A549 (cell line): Measurements from ENCODE around the gene RFX1. TPM values are rescaled to one million over a fixed set of nuclear protein-coding genes. Genes with fewer than 3 reads are reported as not detected.

Experiments
- ATOH8 ChIP-seq: fragments of 250-450 bp; sonication (Bioruptor Pico); IDR thresholded peaks from 2 replicates; pipeline ENCODE4 v1.5.0; 2020; ENCODE audit warnings: low read depth, mild to moderate bottlenecking, moderate library complexity
- BCL3 ChIP-seq: fragments of >200 bp; sonication (Bioruptor Twin); formaldehyde crosslinking; IDR thresholded peaks from 3 replicates; pipeline ENCODE4 v1.6.1; 2016
- BHLHE40 ChIP-seq: IDR thresholded peaks from 2 replicates; pipeline ENCODE4 v1.6.1; 2012; ENCODE audit warnings: low read depth, low read length, inconsistent platforms
- CBX8 ChIP-seq: fragments of 200-600 bp; sonication (generic); IDR thresholded peaks from 2 replicates; pipeline ENCODE4 v1.6.1; 2016
- CHD2 ChIP-seq: fragments of 150-350 bp; IDR thresholded peaks from 2 replicates; pipeline ENCODE4 v1.6.1; 2014; ENCODE audit warnings: low read length; ENCODE audit not compliant: partially characterized antibody
- CHD4 ChIP-seq: fragments of 200-600 bp; sonication (generic); IDR thresholded peaks from 2 replicates; pipeline ENCODE4 v1.6.1; 2016; ENCODE audit warnings: antibody characterized with exemption, mild to moderate bottlenecking, borderline replicate concordance
- EHF ChIP-seq: fragments of 250-450 bp; sonication (Bioruptor Pico); IDR thresholded peaks from 2 replicates; pipeline ENCODE4 v1.5.0; 2020; ENCODE audit warnings: mild to moderate bottlenecking
- ELK1 ChIP-seq: fragments of 150-350 bp; IDR thresholded peaks from 2 replicates; pipeline ENCODE4 v1.6.1; 2014; ENCODE audit warnings: low read depth, mild to moderate bottlenecking, low read length
- FOSB ChIP-seq: fragments of 250-450 bp; sonication (Bioruptor Pico); IDR thresholded peaks from 2 replicates; pipeline ENCODE4 v1.5.0; 2020; ENCODE audit warnings: mild to moderate bottlenecking, moderate library complexity
- FOSL2 ChIP-seq, 2 experiments: fragments of 450-650 bp in 1 of 2; fragments of >200 bp in 1 of 2; sonication (Bioruptor Twin) in 1 of 2; formaldehyde crosslinking; IDR thresholded peaks; 2 replicates each; pipeline versions ENCODE4 v1.5.0 to v1.6.1; 2016 to 2020; ENCODE audit warnings: mild to moderate bottlenecking in 1 of 2, moderate library complexity in 1 of 2
- FOXS1 ChIP-seq: fragments of 250-450 bp; sonication (Bioruptor Pico); IDR thresholded peaks from 2 replicates; pipeline ENCODE4 v1.5.0; 2020; ENCODE audit warnings: mild to moderate bottlenecking, moderate library complexity
- HES2 ChIP-seq: fragments of >200 bp; sonication (Bioruptor Twin); formaldehyde crosslinking; IDR thresholded peaks from 2 replicates; pipeline ENCODE4 v1.6.1; 2016
- HEYL ChIP-seq: fragments of 250-450 bp; sonication (Bioruptor Pico); IDR thresholded peaks from 2 replicates; pipeline ENCODE4 v1.8.0; 2021; ENCODE audit warnings: mild to moderate bottlenecking, moderate library complexity
- HOXA7 ChIP-seq: fragments of 250-450 bp; sonication (Bioruptor Pico); IDR thresholded peaks from 2 replicates; pipeline ENCODE4 v1.5.0; 2020; ENCODE audit warnings: mild to moderate bottlenecking, moderate library complexity
- HOXB13 ChIP-seq: fragments of 250-450 bp; sonication (Bioruptor Pico); IDR thresholded peaks from 2 replicates; pipeline ENCODE4 v1.5.0; 2020; ENCODE audit warnings: low read depth, mild to moderate bottlenecking, moderate library complexity
- HOXB5 ChIP-seq: fragments of 250-450 bp; sonication (Bioruptor Pico); IDR thresholded peaks from 2 replicates; pipeline ENCODE4 v1.5.0; 2020; ENCODE audit warnings: mild to moderate bottlenecking, moderate library complexity
- JUN ChIP-seq, 2 experiments: fragments of >200 bp; sonication (Bioruptor Twin); formaldehyde crosslinking; IDR thresholded peaks; 2 replicates in 1 of 2; 3 replicates in 1 of 2; pipeline ENCODE4 v1.6.1; 2016 to 2017
- KDM5A ChIP-seq: fragments of 200-600 bp; sonication (generic); IDR thresholded peaks from 2 replicates; pipeline ENCODE4 v1.6.1; 2016; ENCODE audit warnings: antibody characterized with exemption, mild to moderate bottlenecking
- MAFK ChIP-seq: fragments of 450-650 bp; IDR thresholded peaks from 2 replicates; pipeline ENCODE4 v1.6.1; 2014; ENCODE audit not compliant: partially characterized antibody
- MAZ ChIP-seq: fragments of 150-350 bp; IDR thresholded peaks from 2 replicates; pipeline ENCODE4 v1.6.1; 2014; ENCODE audit warnings: antibody characterized with exemption, low read depth, low read length, borderline replicate concordance
- NPAS2 ChIP-seq: fragments of 250-450 bp; sonication (Bioruptor Pico); IDR thresholded peaks from 2 replicates; pipeline ENCODE4 v1.8.0; 2022; ENCODE audit warnings: mild to moderate bottlenecking, moderate library complexity, borderline replicate concordance
- NR3C1 ChIP-seq: fragments of >200 bp; sonication (Bioruptor Twin); formaldehyde crosslinking; IDR thresholded peaks from 3 replicates; pipeline ENCODE4 v1.6.1; 2017
- PHF8 ChIP-seq: fragments of 200-600 bp; sonication (generic); IDR thresholded peaks from 2 replicates; pipeline ENCODE4 v1.6.1; 2016; ENCODE audit warnings: low read depth, mild to moderate bottlenecking, antibody characterized with exemption, moderate library complexity, borderline replicate concordance
- RAD21 ChIP-seq, 2 experiments: fragments of >200 bp in 1 of 2; sonication (Bioruptor Twin) in 1 of 2; formaldehyde crosslinking in 1 of 2; IDR thresholded peaks in 1 of 2; conservative IDR thresholded peaks in 1 of 2; 2 replicates in 1 of 2; 3 replicates in 1 of 2; pipeline ENCODE4 v1.6.1; 2012 to 2018; ENCODE audit warnings: inconsistent platforms in 1 of 2
- REST ChIP-seq: fragments of 200-600 bp; sonication (generic); IDR thresholded peaks from 2 replicates; pipeline ENCODE4 v1.6.1; 2016; ENCODE audit warnings: antibody characterized with exemption, mild to moderate bottlenecking, moderate library complexity
- SREBF2 ChIP-seq: fragments of 450-650 bp; IDR thresholded peaks from 2 replicates; pipeline ENCODE4 v1.6.1; 2014; ENCODE audit warnings: mild to moderate bottlenecking, moderate library complexity
- TFCP2L1 ChIP-seq: fragments of 250-450 bp; sonication (Bioruptor Pico); IDR thresholded peaks from 2 replicates; pipeline ENCODE4 v1.5.0; 2021; ENCODE audit warnings: mild to moderate bottlenecking
- TP53 ChIP-seq: fragments of 250-450 bp; sonication (Bioruptor Pico); IDR thresholded peaks from 2 replicates; pipeline ENCODE4 v1.5.0; 2021; ENCODE audit warnings: mild to moderate bottlenecking, moderate library complexity
- ZNF302 ChIP-seq: fragments of 250-450 bp; sonication (Bioruptor Pico); IDR thresholded peaks from 2 replicates; pipeline ENCODE4 v1.9.0; 2021; ENCODE audit warnings: inconsistent platforms, mild to moderate bottlenecking, moderate library complexity
- polyA plus RNA-seq, 4 experiments: library from polyadenylated mRNA; depleted of rRNA in 3 of 4; stranded (reverse); fragments of >200 nt; fragmentation: RNase III in 1 of 4; extraction: RNeasy Plus Mini Kit Qiagen cat#74134 plus additional on column Dnase treatment in 1 of 4; gene quantifications; 2 replicates in 3 of 4; 3 replicates in 1 of 4; pipeline ENCODE4 v1.2.3, GENCODE V29; 2011 to 2017

RFX1 gene
- polyA plus RNA-seq, 2 of the 4 experiments (the other 2 are of a cell fraction), result 0.57 to 5.4 TPM

- no peak for TF ChIP-seq HEYL (CRISPR knock-in tag)
- TF ChIP-seq MAFK, result no peak
- no peak for TF ChIP-seq FOXS1 (CRISPR knock-in tag)
- TF ChIP-seq CHD2, result no peak
- no peak for TF ChIP-seq HOXA7 (CRISPR knock-in tag)
- no peak for TF ChIP-seq FOSL2 (IDR thresholded peaks at IDR 0.05)
- no peak for TF ChIP-seq FOSL2 (CRISPR knock-in tag; IDR thresholded peaks at IDR 0.05)
- no peak for TF ChIP-seq RAD21 (conservative IDR thresholded peaks at IDR 0.05 in 1 of 2, IDR thresholded peaks at IDR 0.05 in 1 of 2)
- no peak for TF ChIP-seq TFCP2L1 (CRISPR knock-in tag)
- TF ChIP-seq NPAS2 (CRISPR knock-in tag), result no peak
- TF ChIP-seq PHF8, result 0 out of 2 replicates have a peak, but pooled peaks have one; percentile 39
- no peak for TF ChIP-seq KDM5A
- TF ChIP-seq REST, result no peak
- TF ChIP-seq HOXB5 (CRISPR knock-in tag), result no peak
- TF ChIP-seq FOSB (CRISPR knock-in tag), result no peak
- TF ChIP-seq HOXB13, result no peak
- no peak for TF ChIP-seq ELK1
- TF ChIP-seq HES2, result no peak
- TF ChIP-seq ZNF302 (CRISPR knock-in tag), result no peak
- no peak for TF ChIP-seq BCL3
- TF ChIP-seq BHLHE40, result no peak
- TF ChIP-seq ATOH8, result no peak
- TF ChIP-seq CBX8, result no peak
- TF ChIP-seq SREBF2, result no peak
- TF ChIP-seq TP53 (CRISPR knock-in tag), result no peak
- TF ChIP-seq JUN (IDR thresholded peaks at IDR 0.05), result 0 out of 5 replicates have a peak, but pooled peaks have one; percentile 9 to 32
- no peak for TF ChIP-seq EHF
- no peak for TF ChIP-seq MAZ
- peak; percentile 99 for TF ChIP-seq CHD4
- TF ChIP-seq NR3C1, result no peak
These were observed 603 bp downstream of the RFX1 start (continued) for GRCh38 chr19:14005349-14006084.
